Measurements from ENCODE around the gene TASP1. TPM values are rescaled to one million over a fixed set of nuclear protein-coding genes. Genes with fewer than 3 reads are reported as not detected.
"Not testable (repeated sequence)": the region's sequence is repeated elsewhere in the genome, so short reads cannot be mapped to it uniquely, and the experiment has no call there.

Gene TASP1
- total and polyA plus RNA-seq, 9 donors = 5.8 to 10.7 (median 6.8) TPM

- WGBS (ENCODE audit: insufficient coverage) = no CpG with 5 or more reads among the region's 1 CpG
- H3K27ac ChIP-seq (ENCODE audit: low read length) = not testable (repeated sequence)
Observed at GRCh38 chr20:13618456-13618855, 20.3 kb downstream of the TASP1 start.

DNA sequence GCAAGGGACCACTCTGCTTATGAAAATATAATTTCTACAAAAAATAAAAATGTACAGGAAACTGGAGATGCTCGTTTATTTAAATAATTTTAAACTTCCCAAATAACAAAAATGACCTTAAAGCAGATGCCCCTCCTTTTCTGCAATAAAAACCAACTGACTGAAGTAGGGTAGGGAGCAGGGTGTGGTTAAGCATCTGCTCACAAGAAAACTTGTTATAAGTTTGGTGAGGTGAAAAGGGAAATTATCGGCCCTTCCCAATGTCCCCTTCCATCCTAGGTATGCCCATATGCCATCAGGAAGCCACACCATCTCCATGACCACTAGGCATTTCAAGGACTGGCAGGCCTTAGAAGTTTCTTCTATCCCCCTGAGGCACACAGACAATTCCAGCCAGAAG, 21.1 kb downstream of the TASP1 start:
- WGBS (ENCODE audit: insufficient coverage) = no CpG with 5 or more reads among the region's 2 CpGs
- H3K9me3 ChIP-seq (replicated peaks; ENCODE audit: control insufficient read depth, low read depth, low read length); H3K27me3 ChIP-seq (ENCODE audit: control insufficient read depth, insufficient read depth, low read length); DNase-seq; H3K4me3 ChIP-seq (ENCODE audit: low read length); H3K4me1 ChIP-seq (ENCODE audit: control insufficient read depth, insufficient read depth, low read length); H3K36me3 ChIP-seq (ENCODE audit: control insufficient read depth, insufficient read depth, low read length); H3K27ac ChIP-seq (ENCODE audit: low read length): not testable (repeated sequence)

More at GRCh38 chr20:13618456-13618855, 20.3 kb downstream of the TASP1 start:
- H3K9me3 ChIP-seq (replicated peaks; ENCODE audit: control insufficient read depth, low read depth, low read length); H3K4me1 ChIP-seq (ENCODE audit: control insufficient read depth, insufficient read depth, low read length); H3K4me3 ChIP-seq (ENCODE audit: low read length); H3K36me3 ChIP-seq (ENCODE audit: control insufficient read depth, insufficient read depth, low read length); H3K27me3 ChIP-seq (ENCODE audit: control insufficient read depth, insufficient read depth, low read length): not testable (repeated sequence)
- DNase-seq = peak; percentile 64

GRCh38 chr20:13616713-13617112, 22.0 kb downstream of the TASP1 start:
- not testable (repeated sequence) for H3K27me3 ChIP-seq (ENCODE audit: control insufficient read depth, insufficient read depth, low read length); H3K4me1 ChIP-seq (ENCODE audit: control insufficient read depth, insufficient read depth, low read length); H3K9me3 ChIP-seq (replicated peaks; ENCODE audit: control insufficient read depth, low read depth, low read length); DNase-seq; H3K27ac ChIP-seq (ENCODE audit: low read length); H3K4me3 ChIP-seq (ENCODE audit: low read length); H3K36me3 ChIP-seq (ENCODE audit: control insufficient read depth, insufficient read depth, low read length)
- WGBS (ENCODE audit: insufficient coverage) = no CpG with 5 or more reads among the region's 2 CpGs

DNA sequence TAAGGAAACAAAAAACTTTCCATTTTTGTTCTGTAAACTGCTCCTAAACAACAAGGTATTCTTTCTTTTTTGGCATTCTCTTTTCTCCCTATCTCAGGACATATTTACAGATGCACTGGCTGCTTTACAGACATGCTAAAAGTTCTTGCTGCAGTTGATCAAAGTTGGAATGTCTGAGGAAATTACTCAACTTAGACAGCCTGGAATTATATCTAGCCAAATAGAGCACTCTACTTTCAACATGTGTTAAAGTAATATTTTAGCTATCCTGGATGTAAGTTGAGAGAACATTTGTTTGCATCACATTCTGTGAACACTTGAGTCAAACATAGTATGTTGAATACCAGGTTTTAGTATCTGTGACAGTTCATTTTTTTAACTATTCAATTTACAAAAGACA, 24.8 kb downstream of the TASP1 start:
- no peaks in the 10 kb centered on the region for H3K27me3 ChIP-seq (ENCODE audit: control insufficient read depth, insufficient read depth, low read length)
- H3K4me1 ChIP-seq (ENCODE audit: control insufficient read depth, insufficient read depth, low read length) = no peaks in the 10 kb centered on the region
- no peak overlapping the region for H3K4me3 ChIP-seq (ENCODE audit: low read length)
- peak; percentile 79 for DNase-seq
- H3K36me3 ChIP-seq (ENCODE audit: control insufficient read depth, insufficient read depth, low read length) = no peaks in the 10 kb centered on the region
- no peaks in the 10 kb centered on the region for H3K9me3 ChIP-seq (replicated peaks; ENCODE audit: control insufficient read depth, low read depth, low read length)
- H3K27ac ChIP-seq (ENCODE audit: low read length) = no peak overlapping the region

DNA sequence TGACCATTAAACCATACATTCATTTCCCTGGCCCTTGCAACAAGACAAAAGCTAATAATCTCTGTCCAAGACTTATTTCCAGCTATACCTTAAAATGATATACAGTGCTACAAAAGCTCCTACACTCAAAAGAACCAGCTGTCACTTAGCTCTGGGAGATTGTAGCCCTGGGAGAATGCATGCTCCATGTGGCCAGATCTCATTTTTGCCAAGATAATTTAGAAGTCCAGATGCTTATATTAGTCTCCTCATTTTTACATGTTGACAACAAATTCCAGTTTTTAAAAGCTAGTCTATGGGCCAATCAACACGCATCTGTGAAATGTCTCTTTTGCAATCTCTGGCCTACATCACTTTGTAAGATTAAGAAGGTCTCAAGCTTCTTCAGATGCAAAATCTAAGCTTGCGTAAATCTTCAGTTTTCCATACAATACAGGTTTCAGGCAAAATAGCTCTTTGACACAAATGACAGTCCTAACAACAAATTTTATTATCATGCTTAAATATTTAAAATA, 27.1 kb downstream of the TASP1 start:
- no peaks in the 10 kb centered on the region for H3K36me3 ChIP-seq (ENCODE audit: control insufficient read depth, insufficient read depth, low read length)
- H3K27me3 ChIP-seq (ENCODE audit: control insufficient read depth, insufficient read depth, low read length) = no peaks in the 10 kb centered on the region
- no peak overlapping the region for H3K27ac ChIP-seq (ENCODE audit: low read length)
- peak; percentile 68 for DNase-seq
- H3K4me3 ChIP-seq (ENCODE audit: low read length) = no peak overlapping the region
- 20% methylated on average over 1 of the region's 2 CpGs for WGBS (ENCODE audit: insufficient coverage)
- H3K4me1 ChIP-seq (ENCODE audit: control insufficient read depth, insufficient read depth, low read length) = no peaks in the 10 kb centered on the region
- no peaks in the 10 kb centered on the region for H3K9me3 ChIP-seq (replicated peaks; ENCODE audit: control insufficient read depth, low read depth, low read length)

GRCh38 chr20:13610184-13610583, 28.5 kb downstream of the TASP1 start:
- no peak for DNase-seq

DNA sequence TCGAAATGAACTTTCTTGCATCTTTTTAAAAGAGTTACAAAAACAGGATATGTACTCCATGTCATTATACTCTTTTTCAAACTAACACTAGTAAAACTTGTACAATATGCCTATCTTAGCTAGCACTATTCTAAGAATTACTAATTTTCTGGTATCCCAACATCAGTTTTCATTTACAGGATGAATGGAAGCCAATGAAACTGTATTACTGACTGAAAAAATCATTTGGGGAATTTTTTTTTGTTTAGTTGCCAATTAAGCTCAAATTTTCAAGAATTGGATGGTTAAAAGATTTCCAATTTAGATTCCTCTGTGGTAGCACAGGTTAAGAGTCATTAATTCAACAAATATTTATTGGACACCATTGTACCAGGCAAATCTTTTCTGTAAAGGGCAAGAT, 30.7 kb downstream of the TASP1 start:
- peak; percentile 62 for DNase-seq
- Histone ChIP-seq H3K9me3 (replicated peaks; ENCODE audit: control insufficient read depth, low read depth, low read length) (no peaks in the 10 kb centered on the region), H3K27me3 (ENCODE audit: control insufficient read depth, insufficient read depth, low read length) (no peaks in the 10 kb centered on the region), H3K27ac (ENCODE audit: low read length) (no peak overlapping the region), H3K36me3 (ENCODE audit: control insufficient read depth, insufficient read depth, low read length) (peaks cover 3% of the 10 kb centered on the region), H3K4me3 (ENCODE audit: low read length) (no peak overlapping the region), H3K4me1 (ENCODE audit: control insufficient read depth, insufficient read depth, low read length) (no peaks in the 10 kb centered on the region)
- WGBS (ENCODE audit: insufficient coverage) = no CpG with 5 or more reads among the region's 1 CpG

More at GRCh38 chr20:13610184-13610583, 28.5 kb downstream of the TASP1 start:
- Histone ChIP-seq H3K27ac (ENCODE audit: low read length) (no peak overlapping the region), H3K9me3 (replicated peaks; ENCODE audit: control insufficient read depth, low read depth, low read length) (no peaks in the 10 kb centered on the region), H3K36me3 (ENCODE audit: control insufficient read depth, insufficient read depth, low read length) (no peaks in the 10 kb centered on the region), H3K4me3 (ENCODE audit: low read length) (no peak overlapping the region), H3K27me3 (ENCODE audit: control insufficient read depth, insufficient read depth, low read length) (no peaks in the 10 kb centered on the region), H3K4me1 (ENCODE audit: control insufficient read depth, insufficient read depth, low read length) (no peaks in the 10 kb centered on the region)
- 50% methylated on average over 1 of the region's 2 CpGs for WGBS (ENCODE audit: insufficient coverage)

- not testable (repeated sequence) for H3K27me3 ChIP-seq (ENCODE audit: control insufficient read depth, insufficient read depth, low read length); H3K36me3 ChIP-seq (ENCODE audit: control insufficient read depth, insufficient read depth, low read length); H3K4me3 ChIP-seq (ENCODE audit: low read length); H3K9me3 ChIP-seq (replicated peaks; ENCODE audit: control insufficient read depth, low read depth, low read length); DNase-seq; H3K4me1 ChIP-seq (ENCODE audit: control insufficient read depth, insufficient read depth, low read length); H3K27ac ChIP-seq (ENCODE audit: low read length)
- WGBS (ENCODE audit: insufficient coverage) = 82% methylated on average over 6 of the region's 11 CpGs
Observed at GRCh38 chr20:13593423-13593822, 45.3 kb downstream of the TASP1 start.

GRCh38 chr20:13588049-13588448, 50.7 kb downstream of the TASP1 start:
- no peaks in the 10 kb centered on the region for H3K27me3 ChIP-seq (ENCODE audit: control insufficient read depth, insufficient read depth, low read length)
- no peak for DNase-seq
- H3K27ac ChIP-seq (ENCODE audit: low read length) = no peak overlapping the region
- H3K4me3 ChIP-seq (ENCODE audit: low read length) = no peak overlapping the region
- no peaks in the 10 kb centered on the region for H3K4me1 ChIP-seq (ENCODE audit: control insufficient read depth, insufficient read depth, low read length)
- no CpG with 5 or more reads among the region's 2 CpGs for WGBS (ENCODE audit: insufficient coverage)
- H3K9me3 ChIP-seq (replicated peaks; ENCODE audit: control insufficient read depth, low read depth, low read length) = no peaks in the 10 kb centered on the region
- H3K36me3 ChIP-seq (ENCODE audit: control insufficient read depth, insufficient read depth, low read length) = no peaks in the 10 kb centered on the region

DNA sequence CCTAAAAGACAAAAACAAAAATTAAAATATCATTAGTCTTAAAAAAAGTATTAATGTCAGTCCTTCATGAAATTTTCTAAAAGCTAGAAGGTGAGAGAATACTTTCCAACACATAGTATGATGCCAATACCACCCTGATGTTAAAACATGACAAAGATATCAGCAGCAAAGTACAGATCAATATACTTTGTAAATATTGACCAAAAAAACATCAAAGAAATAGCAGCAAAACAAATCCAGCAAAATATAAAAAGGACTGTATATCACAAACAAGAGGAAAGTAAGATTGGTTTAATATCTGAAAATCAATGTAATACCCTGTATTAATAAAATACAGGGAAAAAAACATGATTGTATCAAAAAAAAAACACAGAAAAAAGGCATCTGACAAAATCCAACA, 51.4 kb downstream of the TASP1 start:
- Histone ChIP-seq H3K27ac (ENCODE audit: low read length) (no peak overlapping the region), H3K36me3 (ENCODE audit: control insufficient read depth, insufficient read depth, low read length) (no peaks in the 10 kb centered on the region), H3K4me3 (ENCODE audit: low read length) (no peak overlapping the region), H3K9me3 (replicated peaks; ENCODE audit: control insufficient read depth, low read depth, low read length) (no peaks in the 10 kb centered on the region), H3K27me3 (ENCODE audit: control insufficient read depth, insufficient read depth, low read length) (no peaks in the 10 kb centered on the region), H3K4me1 (ENCODE audit: control insufficient read depth, insufficient read depth, low read length) (no peaks in the 10 kb centered on the region)
- DNase-seq = no peak

DNA sequence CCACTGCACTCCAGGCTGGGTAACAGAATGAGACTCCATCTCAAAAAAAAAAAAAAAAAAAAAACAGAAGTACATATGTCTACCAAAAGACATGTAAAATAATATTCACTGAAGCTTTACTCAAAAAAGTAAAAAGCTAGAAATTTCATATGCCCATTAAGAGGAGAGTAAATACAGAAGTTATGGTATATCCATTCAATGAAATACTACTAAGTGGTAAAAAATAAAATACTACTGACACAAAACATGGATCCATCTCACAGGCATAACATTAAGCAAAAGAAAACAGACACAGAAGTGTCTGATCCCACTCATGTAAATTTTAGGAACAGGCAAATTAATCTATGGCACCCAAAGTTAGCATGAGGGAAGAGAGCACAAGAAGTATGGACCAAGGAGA, 52.6 kb downstream of the TASP1 start:
- Histone ChIP-seq H3K36me3 (ENCODE audit: control insufficient read depth, insufficient read depth, low read length) (no peaks in the 10 kb centered on the region), H3K27me3 (ENCODE audit: control insufficient read depth, insufficient read depth, low read length) (no peaks in the 10 kb centered on the region), H3K4me3 (ENCODE audit: low read length) (no peak overlapping the region), H3K4me1 (ENCODE audit: control insufficient read depth, insufficient read depth, low read length) (no peaks in the 10 kb centered on the region), H3K27ac (ENCODE audit: low read length) (no peak overlapping the region), H3K9me3 (replicated peaks; ENCODE audit: control insufficient read depth, low read depth, low read length) (no peaks in the 10 kb centered on the region)
- DNase-seq = no peak
